ENCODE data around the gene ACSL6.

ACSL6 gene

DNA sequence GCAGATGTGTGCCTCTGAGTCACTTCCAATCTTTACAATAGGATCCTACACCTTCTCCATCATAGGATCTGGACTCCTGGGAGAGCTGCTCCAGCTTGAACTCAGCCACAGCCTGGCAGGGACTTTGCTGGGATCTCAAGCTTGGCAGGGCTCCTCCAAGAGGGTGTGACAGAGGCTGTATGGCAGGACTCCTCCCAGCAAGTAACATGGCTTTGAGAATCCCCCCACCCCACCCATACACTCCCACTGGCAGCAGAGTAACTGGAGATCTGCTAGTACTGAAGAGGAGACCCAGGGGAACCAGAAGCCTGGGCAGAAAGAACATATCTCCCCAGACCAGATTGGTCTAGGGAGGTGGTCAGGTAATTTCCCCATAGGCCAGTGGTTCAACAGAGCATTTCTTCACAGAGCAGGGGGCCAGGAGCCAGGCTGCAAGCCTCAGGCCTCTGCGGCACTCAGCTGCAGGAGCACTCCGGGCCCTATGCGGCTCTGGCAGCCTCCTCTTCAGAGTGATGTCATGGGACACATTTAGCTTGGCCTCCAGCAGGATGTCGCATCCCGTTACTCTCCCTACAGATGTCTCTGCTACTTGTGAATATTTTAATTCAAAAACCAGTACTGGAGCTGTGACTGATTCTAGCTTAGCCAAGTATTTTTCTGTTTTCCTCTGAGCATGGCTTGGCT is 1.7 kb upstream of the ACSL6 start:
- DNase-seq, result no peak

DNA sequence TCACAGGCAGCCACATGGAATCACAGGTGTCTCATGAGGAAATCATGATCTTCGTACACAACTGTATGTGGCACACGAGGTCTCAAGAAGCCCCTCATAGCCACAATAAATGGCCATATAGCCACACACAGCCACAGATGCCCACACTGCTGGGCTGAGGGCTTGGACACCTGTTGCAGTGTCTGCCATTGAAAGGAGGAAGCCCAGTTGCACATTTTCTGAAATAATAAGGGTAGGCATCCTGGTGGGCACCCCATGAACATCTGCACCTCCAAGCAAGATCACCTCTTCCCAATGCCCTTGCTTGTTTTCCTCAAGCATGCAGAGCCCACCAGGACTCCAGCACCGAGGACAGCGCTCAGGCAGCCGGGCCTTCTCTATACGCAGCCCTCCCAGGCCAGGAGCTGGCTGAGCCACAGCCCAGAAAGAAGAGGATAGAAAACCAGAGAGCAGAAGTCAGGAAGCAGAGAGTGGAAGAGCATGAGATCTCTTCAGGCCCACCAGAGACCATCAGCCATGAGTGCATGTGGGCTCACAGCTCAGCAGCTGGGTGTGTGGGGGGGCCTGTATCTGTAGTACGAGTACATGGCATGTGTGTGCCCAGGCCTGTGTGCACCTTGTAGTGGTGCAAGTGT is 1.0 kb upstream of the ACSL6 start:
- DNase-seq, result peak; percentile 21

- no peak for DNase-seq
These were observed 353 bp downstream of the ACSL6 start for GRCh38 chr5:132010989-132011621.

- no peak for DNase-seq
These were observed 841 bp downstream of the ACSL6 start for GRCh38 chr5:132010645-132010988.

DNA sequence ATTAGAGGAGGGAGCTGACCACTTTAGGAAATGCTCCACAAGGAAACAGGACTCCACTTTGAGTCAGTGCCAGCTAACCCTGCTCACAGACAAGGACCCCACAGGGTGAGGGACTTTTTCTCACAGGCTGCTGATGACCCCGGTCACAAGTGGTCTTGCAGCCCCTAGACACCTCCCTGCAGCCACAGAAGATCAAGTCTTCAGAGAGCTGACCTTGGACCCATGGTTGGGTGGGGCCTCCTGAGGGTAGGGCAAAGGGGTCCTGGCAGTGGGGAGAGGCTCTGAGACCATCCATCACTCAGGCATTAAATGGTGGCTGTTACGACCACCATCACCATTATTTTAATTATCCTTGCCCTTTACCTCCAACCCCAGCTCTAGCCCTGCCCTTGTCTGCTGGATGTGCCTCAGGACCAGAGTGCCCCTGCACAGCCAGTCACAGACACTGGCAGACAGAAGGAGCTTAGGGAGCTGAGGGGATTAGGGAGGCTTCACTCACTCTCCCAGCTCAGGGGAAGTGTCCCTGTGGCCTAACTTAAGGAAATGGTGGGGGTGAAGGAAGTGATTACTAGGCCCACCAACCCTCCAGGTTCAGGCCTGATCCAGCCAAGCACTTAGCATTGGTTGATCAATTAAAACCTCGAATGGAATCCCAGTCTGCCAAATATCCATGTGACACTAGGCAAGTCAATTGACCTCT is 1.6 kb downstream of the ACSL6 start:
- DNase-seq, result no peak

DNA sequence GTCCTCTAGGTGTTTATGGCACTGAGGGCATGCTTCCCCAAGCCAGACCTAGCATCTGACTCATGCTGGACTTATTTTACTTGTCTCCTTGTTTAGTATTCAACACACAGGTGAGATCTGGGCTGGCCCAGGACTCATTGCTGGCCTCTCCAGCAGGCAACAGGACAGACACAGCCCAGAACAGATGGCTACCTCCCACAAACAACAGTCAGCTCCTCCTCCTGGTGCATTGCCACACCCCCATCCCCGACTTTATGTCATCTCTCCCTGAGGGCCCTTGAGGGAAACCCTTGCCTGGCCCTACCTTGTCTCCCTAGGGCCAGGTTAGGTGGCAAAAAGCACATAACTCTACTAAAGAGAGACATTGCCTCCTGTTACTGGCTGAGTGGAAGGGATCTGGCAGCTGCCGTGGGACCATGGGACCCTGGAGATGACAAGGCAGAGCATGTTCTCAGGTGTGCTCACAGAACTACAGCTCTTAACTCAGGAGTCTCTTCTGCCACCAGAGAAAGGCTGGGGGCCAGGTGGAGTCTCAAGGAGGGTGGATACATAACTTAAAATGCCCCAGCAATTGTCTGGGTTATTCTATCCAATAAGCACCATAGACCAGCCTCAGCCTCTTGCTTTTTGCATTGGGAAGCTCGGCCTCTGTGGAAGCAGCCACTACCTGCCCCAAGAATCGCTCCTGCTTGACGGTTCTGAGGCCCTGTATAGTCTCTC is 2.3 kb downstream of the ACSL6 start:
- DNase-seq, result no peak

- DNase-seq, result no peak
These were observed 3.3 kb downstream of the ACSL6 start for GRCh38 chr5:132008163-132008473.

GRCh38 chr5:132007399-132008162 is 3.9 kb downstream of the ACSL6 start:
- DNase-seq, result peak; percentile 87

- no peak for DNase-seq
These were observed 4.9 kb downstream of the ACSL6 start for GRCh38 chr5:132006331-132007120.

GRCh38 chr5:132005591-132005990 is 5.9 kb downstream of the ACSL6 start:
- no peak for DNase-seq

DNA sequence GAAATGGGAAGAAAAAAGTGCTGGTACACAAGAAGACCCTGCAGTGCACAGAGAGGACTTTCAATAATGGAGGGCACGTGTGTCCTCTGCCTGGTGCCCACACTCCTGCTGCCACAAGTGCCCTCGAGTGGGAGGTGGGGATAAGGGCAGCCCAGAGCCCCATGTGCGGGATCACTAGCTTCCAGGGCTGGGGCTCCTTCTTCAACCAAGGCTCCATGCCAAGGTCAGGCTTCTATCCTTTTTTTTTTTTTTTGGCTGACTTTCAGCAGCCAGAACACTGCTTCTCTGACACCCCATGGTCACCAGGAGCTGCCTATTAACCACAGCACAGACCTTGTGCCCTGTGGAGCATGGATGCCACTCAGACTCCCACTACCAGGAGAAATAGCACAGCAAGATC is 7.5 kb downstream of the ACSL6 start:
- DNase-seq, result no peak

- DNase-seq, result no peak
These were observed 8.2 kb downstream of the ACSL6 start for GRCh38 chr5:132003170-132003744.

- no peak for DNase-seq
These were observed 8.7 kb downstream of the ACSL6 start for GRCh38 chr5:132002757-132003156.

DNA sequence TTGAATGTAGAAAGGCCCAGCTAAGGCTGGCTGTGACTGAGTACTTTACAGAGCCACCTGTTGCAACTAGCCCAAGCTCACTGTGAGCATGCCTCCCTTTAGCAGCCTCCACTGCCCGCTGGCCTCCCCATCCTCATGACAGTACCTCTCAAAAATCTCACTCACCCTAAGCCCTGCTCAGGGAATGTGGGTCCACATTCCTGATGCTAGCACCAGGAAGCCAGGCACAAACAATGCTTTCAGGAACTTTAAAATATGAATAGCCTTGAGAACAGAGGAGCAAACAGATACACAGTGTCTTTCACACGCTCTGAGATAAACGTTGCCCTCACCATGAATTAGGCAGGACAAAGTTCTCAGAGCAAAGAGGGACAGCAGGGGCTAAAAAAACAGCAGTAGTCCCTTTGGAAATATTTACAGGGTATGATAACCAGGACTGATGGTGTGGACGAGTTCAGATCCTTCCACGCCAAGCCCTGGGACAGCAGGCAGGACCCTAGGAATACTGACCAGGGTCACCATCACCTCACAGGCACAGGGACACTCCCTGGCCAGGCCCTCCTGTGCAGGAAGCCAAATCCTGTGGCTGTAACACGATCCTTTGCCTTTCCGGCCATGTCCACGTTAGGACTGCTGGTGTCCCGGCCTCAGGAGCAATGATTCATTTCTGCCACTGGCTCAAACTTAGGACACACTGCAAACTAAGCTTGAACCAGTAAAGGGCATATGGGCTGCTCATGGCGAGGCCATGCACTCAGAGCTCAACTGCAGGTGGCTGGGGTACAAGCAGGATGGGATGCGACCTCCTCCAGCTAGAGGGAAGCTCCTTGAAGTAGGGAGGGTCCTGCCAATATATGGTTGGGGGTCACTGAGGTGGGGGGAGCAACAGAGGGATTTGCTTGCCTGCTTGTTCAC is 9.6 kb downstream of the ACSL6 start:
- DNase-seq, result no peak

DNA sequence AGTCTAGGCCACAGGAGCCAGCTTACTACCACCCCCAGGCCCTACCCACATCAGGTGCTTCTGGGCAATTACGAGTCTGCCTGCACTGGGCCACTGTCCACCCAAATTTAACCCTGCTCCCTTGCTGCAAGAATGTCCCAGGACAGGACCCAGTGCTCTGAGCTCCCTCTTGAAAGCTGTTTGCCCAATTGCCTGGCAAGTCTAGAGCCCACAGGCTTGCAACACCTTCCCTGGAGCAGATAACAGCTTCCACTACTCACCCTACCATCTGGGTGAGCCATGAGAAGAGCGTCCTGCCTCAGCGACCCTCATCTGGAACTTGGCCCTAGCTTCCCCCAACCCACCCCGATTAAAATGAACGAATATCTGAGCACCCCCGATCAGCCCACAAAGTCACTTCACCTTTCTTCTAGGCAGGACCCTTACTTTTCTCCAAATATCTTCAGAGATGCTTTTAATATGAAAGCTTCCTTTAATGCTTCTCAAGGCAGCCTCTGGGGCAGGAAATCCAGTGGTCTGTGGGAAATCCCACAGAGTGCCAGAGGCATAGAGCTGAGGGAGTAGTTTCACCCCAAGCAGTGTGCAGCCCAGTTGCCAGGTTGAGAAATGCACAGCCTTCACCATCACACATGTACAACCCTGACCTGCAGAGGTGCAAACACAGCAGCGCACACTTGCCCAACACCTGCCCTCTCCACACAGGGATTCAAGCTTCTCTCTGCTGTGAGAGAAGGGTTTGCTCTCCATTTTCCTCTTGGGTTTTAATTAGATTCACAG is 10.6 kb downstream of the ACSL6 start:
- peak; percentile 56 for DNase-seq

- no peak for DNase-seq
These were observed 11.3 kb downstream of the ACSL6 start for GRCh38 chr5:132000241-132000490.

DNA sequence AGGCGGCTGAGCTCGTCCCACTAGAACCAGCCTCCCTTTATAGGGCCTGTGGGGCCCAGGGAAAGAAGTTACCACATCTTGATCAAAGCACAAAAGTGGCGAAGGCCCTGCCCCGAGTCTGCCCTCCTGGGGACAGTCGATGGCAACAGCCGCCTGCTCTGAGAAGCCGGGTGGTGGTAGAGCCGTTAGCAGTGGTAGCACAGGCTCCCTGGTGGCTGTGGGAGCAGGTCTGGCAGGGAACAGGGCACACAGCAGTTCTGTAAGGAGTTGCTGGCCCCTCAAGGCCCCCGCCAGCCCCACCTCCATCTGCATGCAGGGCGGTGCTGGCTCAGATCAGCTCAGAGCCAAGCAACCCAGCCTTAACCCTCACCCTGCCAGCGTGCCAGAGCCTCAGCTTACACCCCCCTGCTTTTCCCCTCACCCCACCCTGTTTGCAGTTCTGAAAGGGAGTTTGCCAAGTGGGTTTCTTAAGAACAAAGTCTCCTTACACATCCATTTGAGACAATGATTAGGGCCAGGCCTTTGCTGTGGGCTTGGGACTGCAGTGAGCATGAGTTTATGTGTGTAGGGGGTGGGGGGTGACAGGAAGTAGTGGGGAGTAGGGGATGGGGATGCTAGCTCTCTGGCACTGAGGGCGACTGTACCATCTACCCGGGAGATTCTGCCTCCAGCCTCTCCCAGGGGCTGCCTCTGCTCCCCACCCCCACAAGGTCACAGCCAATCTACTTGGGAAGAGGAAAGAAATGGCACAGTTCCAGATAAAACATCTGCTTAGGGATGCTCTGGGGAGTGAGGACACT is 11.8 kb downstream of the ACSL6 start:
- DNase-seq, result peak; percentile 24

- DNase-seq, result no peak
These were observed 12.4 kb downstream of the ACSL6 start for GRCh38 chr5:131999041-131999440.

Measured in CD4-positive, alpha-beta T cell treated with Interleukin-6 for 4 hours (primary cell).